Calu3 (cell line): ENCODE measurements around the gene PROK2. TPM values are rescaled to one million over a fixed set of nuclear protein-coding genes. Genes with fewer than 3 reads are reported as not detected.

Source experiments
- BruUV-seq: library from RNA; stranded (reverse); fragments of 400-500 nt; replicated peaks from 2 replicates; lab custom pipeline; 2021; lab: Mats Ljungman, UMichigan
- CTCF ChIA-PET: fragments of 300-600 bp; sonication (Branson Sonifier 250); formaldehyde crosslinking; loops from one replicate; lab custom pipeline; 2022; ENCODE audit warnings: antibody characterized with exemption; lab: Charles Lee
- DNase-seq: peaks from one replicate; pipeline ENCODE4 v3.0.0; 2022
- H3K27ac Mint-ChIP-seq: one replicate; pipeline ENCODE4 v1.8.0; 2022; ENCODE audit warnings: mixed read lengths; ENCODE audit not compliant: unreplicated experiment
- H3K27me3 Mint-ChIP-seq: one replicate; pipeline ENCODE4 v1.8.0; 2022; ENCODE audit warnings: mixed read lengths; ENCODE audit not compliant: unreplicated experiment
- H3K36me3 Mint-ChIP-seq: one replicate; pipeline ENCODE4 v1.8.0; 2022; ENCODE audit warnings: mild to moderate bottlenecking, moderate library complexity, mixed read lengths; ENCODE audit not compliant: insufficient read depth, unreplicated experiment
- H3K4me1 Mint-ChIP-seq: one replicate; pipeline ENCODE4 v1.8.0; 2022; ENCODE audit warnings: mild to moderate bottlenecking, low read depth, mixed read lengths; ENCODE audit not compliant: unreplicated experiment
- H3K4me3 Mint-ChIP-seq: one replicate; pipeline ENCODE4 v1.8.0; 2022; ENCODE audit warnings: mild to moderate bottlenecking, low read depth, moderate library complexity, mixed read lengths; ENCODE audit not compliant: unreplicated experiment
- H3K9me3 Mint-ChIP-seq: one replicate; pipeline ENCODE4 v1.8.0; 2022; ENCODE audit warnings: low read depth, mixed read lengths; ENCODE audit not compliant: unreplicated experiment
- intact Hi-C: fragments of 100-400 bp; cut with micrococcal nuclease; formaldehyde crosslinking; loops from one replicate; pipeline ENCODE4 v1.10.0; 2022; ENCODE audit not compliant: unreplicated experiment
- total RNA-seq: library from RNA; stranded (reverse); gene quantifications from 2 replicates; pipeline ENCODE4 v1.2.3, GENCODE V29; 2022
- TF ChIP-seq, protein P1 (sequence below): fragments of 200-600 bp; IDR thresholded peaks from one replicate; pipeline ENCODE4 v1.8.0; 2022; ENCODE audit warnings: antibody characterized with exemption; ENCODE audit not compliant: unreplicated experiment

PROK2 gene
- total RNA-seq, 1 experiment from 2014 or later: not detected

DNA sequence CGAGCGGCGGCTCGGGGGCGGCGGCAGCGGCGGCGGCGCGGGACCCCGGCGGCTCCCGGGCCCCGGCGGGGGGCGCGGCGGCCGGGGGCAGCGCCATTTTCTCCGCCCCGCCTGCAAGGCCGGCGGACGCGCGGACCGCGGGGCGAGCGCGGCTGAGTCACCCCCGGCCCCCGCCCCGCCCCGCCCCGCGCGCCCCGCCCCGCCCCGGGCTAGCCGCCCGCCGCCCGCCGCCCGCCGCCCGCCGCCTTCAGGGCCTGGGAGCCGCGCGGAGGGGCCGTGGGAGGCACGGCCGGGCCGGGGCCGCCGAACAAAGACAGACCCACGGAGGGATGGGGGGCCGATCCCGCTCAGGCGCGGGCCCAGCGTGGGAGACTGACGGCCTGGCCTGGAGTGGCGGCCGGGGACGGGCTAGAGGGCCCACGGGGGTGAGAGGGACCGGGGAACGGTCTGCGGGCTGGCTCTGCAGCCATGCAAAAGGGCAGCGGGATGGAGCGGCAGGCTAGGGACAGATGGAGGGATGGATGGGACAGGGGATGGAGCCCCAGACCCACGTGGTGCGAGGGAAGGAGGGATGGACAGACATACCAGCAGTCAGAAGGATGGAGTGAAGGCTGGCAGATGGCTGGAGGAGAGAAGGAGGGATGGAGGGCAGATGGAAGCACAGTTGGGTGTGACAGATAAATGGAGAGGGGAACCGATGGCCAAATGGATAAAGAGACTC lies 59.5 kb downstream of the PROK2 start, which contains the start of gene EIF4E3:
Gene EIF4E3, minus strand, starts transcription at position 132 of the 721 bp plus-strand sequence. Its CDS starts 35 bp downstream, at position 97.
- CTCF ChIA-PET: no interaction called here
- Mint-ChIP-seq H3K4me1 (no peaks in the 10 kb centered on the region), H3K36me3 (peaks cover 14% of the 10 kb centered on the region), H3K9me3 (no peaks in the 10 kb centered on the region), H3K27me3 (peaks cover 18% of the 10 kb centered on the region), H3K4me3 (peak within 1 kb of the TSS; percentile 76), H3K27ac (peak within 1 kb of the TSS; percentile 59)
- intact Hi-C loops: no loop called here
- BruUV-seq: no TSS peak
- TF ChIP-seq, protein P1, sequence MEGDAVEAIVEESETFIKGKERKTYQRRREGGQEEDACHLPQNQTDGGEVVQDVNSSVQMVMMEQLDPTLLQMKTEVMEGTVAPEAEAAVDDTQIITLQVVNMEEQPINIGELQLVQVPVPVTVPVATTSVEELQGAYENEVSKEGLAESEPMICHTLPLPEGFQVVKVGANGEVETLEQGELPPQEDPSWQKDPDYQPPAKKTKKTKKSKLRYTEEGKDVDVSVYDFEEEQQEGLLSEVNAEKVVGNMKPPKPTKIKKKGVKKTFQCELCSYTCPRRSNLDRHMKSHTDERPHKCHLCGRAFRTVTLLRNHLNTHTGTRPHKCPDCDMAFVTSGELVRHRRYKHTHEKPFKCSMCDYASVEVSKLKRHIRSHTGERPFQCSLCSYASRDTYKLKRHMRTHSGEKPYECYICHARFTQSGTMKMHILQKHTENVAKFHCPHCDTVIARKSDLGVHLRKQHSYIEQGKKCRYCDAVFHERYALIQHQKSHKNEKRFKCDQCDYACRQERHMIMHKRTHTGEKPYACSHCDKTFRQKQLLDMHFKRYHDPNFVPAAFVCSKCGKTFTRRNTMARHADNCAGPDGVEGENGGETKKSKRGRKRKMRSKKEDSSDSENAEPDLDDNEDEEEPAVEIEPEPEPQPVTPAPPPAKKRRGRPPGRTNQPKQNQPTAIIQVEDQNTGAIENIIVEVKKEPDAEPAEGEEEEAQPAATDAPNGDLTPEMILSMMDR: no peak
- DNase-seq: peak; percentile 26

DNA sequence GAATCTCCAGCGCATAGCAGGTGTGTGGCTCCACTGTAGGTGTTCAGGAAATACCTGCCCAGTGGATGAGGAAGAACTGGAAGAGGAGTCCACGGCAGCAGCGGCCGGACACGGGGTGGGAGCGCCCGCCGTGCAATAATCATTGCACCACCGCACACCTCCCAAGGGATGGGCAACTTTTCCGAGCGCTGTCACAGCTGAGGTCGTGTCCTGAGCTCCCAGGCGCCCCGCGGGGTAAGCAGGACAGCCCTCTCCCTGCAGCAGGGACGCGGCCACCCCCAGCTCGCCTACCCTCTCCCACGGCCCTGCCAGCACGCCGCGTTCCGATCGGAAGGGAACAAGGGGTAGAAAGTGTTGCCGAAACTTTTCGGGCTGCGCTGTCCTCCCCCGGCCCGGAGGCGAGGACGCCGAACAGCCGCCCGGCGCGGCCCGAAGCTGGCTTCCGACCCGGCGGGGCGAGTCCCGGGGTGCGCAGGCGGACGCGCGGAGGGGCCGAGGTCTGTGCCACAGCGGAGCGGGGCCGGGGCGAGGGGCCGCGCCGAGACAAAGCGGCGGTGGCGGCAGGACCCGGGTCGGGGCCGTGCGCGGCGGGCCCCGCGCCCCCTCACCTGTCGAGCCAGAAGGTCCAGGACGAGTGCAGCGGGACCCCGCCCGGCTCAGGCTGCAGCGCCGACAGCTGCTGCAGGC lies 60.2 kb downstream of the PROK2 start:
- DNase-seq: peak; percentile 35
- Mint-ChIP-seq H3K27me3 (peaks cover 18% of the 10 kb centered on the region), H3K27ac (peak overlapping the region; percentile 59), H3K9me3 (no peaks in the 10 kb centered on the region), H3K36me3 (peaks cover 14% of the 10 kb centered on the region), H3K4me3 (peak overlapping the region; percentile 76), H3K4me1 (no peaks in the 10 kb centered on the region)
- TF ChIP-seq, protein P1: no peak
- no TSS peak for BruUV-seq
- intact Hi-C loops: no loop called here
- CTCF ChIA-PET: no interaction called here

DNA sequence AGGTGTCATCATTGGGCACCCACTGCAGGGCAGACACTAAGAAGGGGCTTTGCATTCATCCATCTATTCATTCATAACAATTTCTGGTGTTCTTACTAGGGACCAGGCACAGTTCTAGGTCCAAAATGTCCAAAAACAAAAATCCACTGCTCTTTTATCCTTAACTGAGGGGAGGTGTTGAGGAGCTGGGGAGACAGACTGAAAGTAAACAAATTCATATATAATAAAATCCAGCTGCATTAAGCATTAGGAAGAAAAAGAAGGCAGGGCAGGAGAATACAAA lies 60.8 kb downstream of the PROK2 start:
- BruUV-seq: no TSS peak
- TF ChIP-seq, protein P1: no peak
- no peaks in the 10 kb centered on the region for H3K4me1 Mint-ChIP-seq
- peak overlapping the region; percentile 59 for H3K27ac Mint-ChIP-seq
- CTCF ChIA-PET: no interaction called here
- peaks cover 14% of the 10 kb centered on the region for H3K36me3 Mint-ChIP-seq
- intact Hi-C loops: no loop called here
- no peaks in the 10 kb centered on the region for H3K9me3 Mint-ChIP-seq
- peaks cover 18% of the 10 kb centered on the region for H3K27me3 Mint-ChIP-seq
- no peak for DNase-seq
- peak overlapping the region; percentile 76 for H3K4me3 Mint-ChIP-seq

DNA sequence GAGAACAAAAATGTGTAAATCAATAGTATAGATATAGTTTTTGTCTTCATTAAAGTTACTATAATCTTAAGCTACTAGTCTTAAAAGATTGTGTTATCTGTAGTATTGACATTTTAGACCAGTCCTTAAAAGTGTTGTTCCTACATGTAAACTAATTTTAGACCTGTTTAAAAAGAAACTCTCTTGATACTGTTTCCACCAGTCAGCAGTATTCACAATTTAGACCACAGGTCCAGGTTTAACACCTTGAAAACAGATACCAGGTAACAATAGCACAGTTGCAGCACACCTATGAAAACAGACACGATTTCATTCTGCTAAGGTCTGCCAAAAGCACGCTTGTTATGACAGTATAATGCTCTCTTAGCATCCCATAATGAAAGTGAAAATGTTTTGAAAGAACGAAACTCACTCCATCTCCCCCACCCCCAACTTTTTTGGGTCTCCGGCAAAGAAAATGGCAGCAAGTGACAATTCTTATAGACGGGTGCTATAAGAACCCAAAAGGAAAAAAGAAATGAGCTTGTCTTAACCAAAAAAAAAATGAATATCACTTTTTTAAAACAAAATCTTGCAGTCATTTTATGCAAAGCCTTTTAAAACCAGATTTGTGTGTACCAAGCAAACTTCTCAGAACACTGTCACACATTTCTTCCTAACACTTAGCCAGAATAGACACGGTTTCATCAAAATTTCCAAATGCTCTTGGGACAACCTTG lies 61.3 kb downstream of the PROK2 start:
- TF ChIP-seq, protein P1: no peak
- peak overlapping the region; percentile 76 for H3K4me3 Mint-ChIP-seq
- H3K27ac Mint-ChIP-seq: peak overlapping the region; percentile 59
- BruUV-seq: TSS peak; percentile 57
- no peak for DNase-seq
- H3K36me3 Mint-ChIP-seq: peaks cover 14% of the 10 kb centered on the region
- H3K4me1 Mint-ChIP-seq: no peaks in the 10 kb centered on the region
- CTCF ChIA-PET: no interaction called here
- H3K9me3 Mint-ChIP-seq: no peaks in the 10 kb centered on the region
- intact Hi-C loops: no loop called here
- H3K27me3 Mint-ChIP-seq: peaks cover 18% of the 10 kb centered on the region
